Measurements from ENCODE around the gene SPATA2L. TPM values are rescaled to one million over a fixed set of nuclear protein-coding genes. Genes with fewer than 3 reads are reported as not detected.

The SPATA2L gene
- total RNA-seq, 4 donors from 2014 or later, result 1.3 to 7.5 (median 3.2) TPM

DNA sequence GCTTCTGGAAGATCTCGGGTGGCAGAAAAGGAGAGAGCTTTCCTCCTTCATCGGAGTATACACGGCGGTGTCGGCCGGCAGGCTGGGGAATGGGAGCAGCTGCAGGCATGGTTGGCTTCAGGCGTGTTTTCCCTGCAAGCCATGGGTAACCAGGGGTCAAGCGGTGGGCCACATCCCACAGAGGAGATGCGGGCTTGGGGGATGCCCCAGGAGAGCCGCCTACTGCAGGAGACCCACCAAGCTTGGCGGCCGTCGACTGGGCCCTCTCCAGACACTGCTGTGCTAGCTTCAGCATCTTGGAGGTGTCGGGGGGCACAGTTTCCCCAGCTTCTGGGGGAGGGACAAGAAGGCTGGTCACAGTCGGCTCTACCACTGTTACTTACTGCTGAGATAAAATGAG is 15.0 kb upstream of the SPATA2L start:
- no peak overlapping the region for H3K4me3 ChIP-seq
- H3K9me3 ChIP-seq, result no peaks in the 10 kb centered on the region
- no peak overlapping the region for H3K27ac ChIP-seq
- DNase-seq (no peak), ATAC-seq (no peak)
- H3K27me3 ChIP-seq, result peaks cover 0 to 6% (median 0%) of the 10 kb centered on the region in 3 donors
- peaks cover 6 to 7% of the 10 kb centered on the region in 2 donors for H3K4me1 ChIP-seq
- H3K36me3 ChIP-seq, result no peaks in the 10 kb centered on the region
- in situ Hi-C loops (cut with MboI; ENCODE audit: low sequenced_read_pairs in 4 of 4) (no loop called here), intact Hi-C loops (cut with DNase I; ENCODE audit: low total_unique reads) (no loop called here)
- no peak for TF ChIP-seq POLR2A (IDR thresholded peaks at IDR 0.05)
- TF ChIP-seq, protein P1, sequence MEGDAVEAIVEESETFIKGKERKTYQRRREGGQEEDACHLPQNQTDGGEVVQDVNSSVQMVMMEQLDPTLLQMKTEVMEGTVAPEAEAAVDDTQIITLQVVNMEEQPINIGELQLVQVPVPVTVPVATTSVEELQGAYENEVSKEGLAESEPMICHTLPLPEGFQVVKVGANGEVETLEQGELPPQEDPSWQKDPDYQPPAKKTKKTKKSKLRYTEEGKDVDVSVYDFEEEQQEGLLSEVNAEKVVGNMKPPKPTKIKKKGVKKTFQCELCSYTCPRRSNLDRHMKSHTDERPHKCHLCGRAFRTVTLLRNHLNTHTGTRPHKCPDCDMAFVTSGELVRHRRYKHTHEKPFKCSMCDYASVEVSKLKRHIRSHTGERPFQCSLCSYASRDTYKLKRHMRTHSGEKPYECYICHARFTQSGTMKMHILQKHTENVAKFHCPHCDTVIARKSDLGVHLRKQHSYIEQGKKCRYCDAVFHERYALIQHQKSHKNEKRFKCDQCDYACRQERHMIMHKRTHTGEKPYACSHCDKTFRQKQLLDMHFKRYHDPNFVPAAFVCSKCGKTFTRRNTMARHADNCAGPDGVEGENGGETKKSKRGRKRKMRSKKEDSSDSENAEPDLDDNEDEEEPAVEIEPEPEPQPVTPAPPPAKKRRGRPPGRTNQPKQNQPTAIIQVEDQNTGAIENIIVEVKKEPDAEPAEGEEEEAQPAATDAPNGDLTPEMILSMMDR (IDR thresholded peaks at IDR 0.05 in 4 of 5, conservative IDR thresholded peaks at IDR 0.05 in 1 of 5), result no peak

DNA sequence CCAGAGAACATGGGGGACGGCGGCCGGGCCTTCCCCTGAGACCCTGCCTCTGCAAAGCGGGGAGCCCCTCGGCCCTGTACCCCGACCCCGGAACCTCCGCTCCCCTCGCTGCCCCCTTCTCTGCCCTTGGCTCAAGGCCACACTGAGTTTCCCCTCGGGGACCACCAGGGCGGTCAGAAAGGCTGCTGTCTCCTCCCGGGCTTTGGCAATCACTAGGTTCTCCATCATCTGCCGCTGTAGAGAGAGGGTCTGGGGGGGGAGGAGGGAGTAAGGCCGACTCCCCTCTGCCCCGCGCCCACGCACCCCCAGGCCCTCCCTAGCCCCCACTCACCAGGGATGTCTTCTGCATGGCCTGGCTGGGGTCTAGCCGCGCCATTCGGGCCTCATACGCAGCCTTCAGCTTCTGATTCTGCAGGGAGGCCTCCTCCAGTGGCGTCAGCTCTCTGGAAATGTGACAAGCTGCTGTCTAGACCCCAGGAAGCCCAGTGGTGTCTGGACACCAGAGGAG is 10.8 kb upstream of the SPATA2L start:
- H3K36me3 ChIP-seq, result no peaks in the 10 kb centered on the region
- peaks cover 0 to 6% (median 0%) of the 10 kb centered on the region in 3 donors for H3K27me3 ChIP-seq
- TF ChIP-seq, protein P1 (IDR thresholded peaks at IDR 0.05 in 4 of 5, conservative IDR thresholded peaks at IDR 0.05 in 1 of 5), result no peak
- no peak for TF ChIP-seq POLR2A (IDR thresholded peaks at IDR 0.05)
- in situ Hi-C loops (cut with MboI; ENCODE audit: low sequenced_read_pairs in 4 of 4), result no loop called here
- intact Hi-C loops (cut with DNase I; ENCODE audit: low total_unique reads), result no loop called here
- H3K9me3 ChIP-seq, result no peaks in the 10 kb centered on the region
- H3K27ac ChIP-seq, result no peak overlapping the region
- ATAC-seq (no peak), DNase-seq (no peak)
- no peak overlapping the region for H3K4me3 ChIP-seq
- H3K4me1 ChIP-seq, result no peaks in the 10 kb centered on the region

DNA sequence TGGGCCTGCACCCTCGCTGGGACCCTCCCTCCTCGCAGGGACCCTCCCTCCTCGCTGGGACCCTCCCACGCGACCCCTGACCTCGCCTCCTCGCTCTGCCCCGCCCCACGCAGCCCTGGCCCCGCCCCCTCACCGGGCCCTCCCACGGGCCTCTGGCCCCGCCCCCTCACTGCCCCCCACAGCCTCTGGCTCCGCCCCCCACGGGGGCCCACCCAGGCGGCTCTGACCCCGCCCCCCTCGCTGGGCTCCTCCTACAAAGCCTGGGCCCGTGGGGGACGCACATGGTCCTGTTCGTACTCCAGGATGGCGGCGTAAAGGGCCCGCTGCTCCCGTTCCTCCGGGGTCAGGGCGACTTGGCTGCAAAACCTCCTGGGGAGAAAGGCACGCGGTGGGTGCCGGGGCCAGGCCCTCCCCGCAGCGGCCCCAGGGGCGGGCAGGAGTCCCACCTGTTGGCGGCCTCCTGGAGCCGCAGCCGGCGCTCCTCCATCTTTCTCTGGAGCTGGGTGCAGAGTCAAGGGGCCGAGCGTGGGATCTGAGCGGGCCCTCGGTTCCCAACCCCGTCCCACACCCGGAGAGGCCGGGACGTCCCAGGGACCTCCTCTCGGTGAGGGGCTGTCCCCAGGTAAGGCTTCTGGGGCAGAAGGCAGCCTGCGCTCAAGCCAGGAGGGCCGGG is 10.2 kb upstream of the SPATA2L start:
- Histone ChIP-seq H3K36me3 (no peaks in the 10 kb centered on the region), H3K4me3 (peak overlapping the region in 1 of 4 donors; percentile 7), H3K9me3 (no peaks in the 10 kb centered on the region), H3K4me1 (no peaks in the 10 kb centered on the region), H3K27me3 (peaks cover 0 to 6% (median 0%) of the 10 kb centered on the region in 3 donors), H3K27ac (no peak overlapping the region)
- intact Hi-C loops (cut with DNase I; ENCODE audit: low total_unique reads), result no loop called here
- DNase-seq (no peak), ATAC-seq (no peak)
- TF ChIP-seq, protein P1 (IDR thresholded peaks at IDR 0.05 in 4 of 5, conservative IDR thresholded peaks at IDR 0.05 in 1 of 5), result no peak
- TF ChIP-seq POLR2A (IDR thresholded peaks at IDR 0.05), result no peak
- in situ Hi-C loops (cut with MboI; ENCODE audit: low sequenced_read_pairs in 4 of 4), result no loop called here

DNA sequence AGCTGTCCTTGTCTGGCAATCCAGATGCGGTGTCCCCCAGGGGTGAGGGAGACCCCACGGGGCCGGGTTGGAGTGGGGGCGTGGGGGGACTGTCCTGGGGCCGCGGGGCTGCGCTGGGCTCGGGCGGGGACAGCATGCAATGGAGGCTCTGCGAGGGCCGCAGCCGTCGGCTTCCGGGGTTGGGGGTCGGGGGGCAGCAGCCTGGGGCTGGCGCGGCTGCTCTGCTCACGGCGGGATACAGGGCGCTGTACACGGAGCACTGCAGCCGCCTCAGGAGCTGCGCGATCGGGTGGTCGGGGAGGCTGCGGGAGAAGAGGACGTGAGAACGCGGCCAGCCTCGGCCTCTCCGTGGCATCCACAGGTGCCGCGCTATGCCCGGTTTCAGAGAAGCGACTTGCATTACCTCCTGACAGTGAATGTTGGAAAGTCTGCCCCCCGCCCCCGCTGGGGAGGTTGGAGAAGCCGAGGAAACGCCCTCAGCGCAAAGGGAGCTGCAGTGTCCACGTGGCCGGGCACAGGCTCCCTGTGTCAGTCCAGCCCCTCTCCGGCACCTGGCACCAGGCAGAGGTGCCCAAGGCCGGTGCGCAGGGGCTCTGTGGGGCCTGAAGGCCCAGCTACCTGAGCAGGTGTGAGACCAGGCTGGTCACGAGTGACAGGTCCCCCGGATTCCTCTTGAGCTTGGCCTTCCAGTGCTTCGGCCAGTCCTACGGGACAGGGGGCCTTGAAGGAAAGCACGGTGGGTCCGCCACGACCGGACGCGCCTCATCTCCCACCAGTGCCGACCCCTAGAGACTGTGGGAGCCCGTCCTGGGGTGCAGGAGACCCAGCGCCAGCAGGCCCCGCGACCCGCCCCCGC is 9.4 kb upstream of the SPATA2L start:
- ATAC-seq (no peak), DNase-seq (no peak)
- H3K36me3 ChIP-seq, result no peaks in the 10 kb centered on the region
- in situ Hi-C loops (cut with MboI; ENCODE audit: low sequenced_read_pairs in 4 of 4) (no loop called here), intact Hi-C loops (cut with DNase I; ENCODE audit: low total_unique reads) (no loop called here)
- TF ChIP-seq POLR2A (IDR thresholded peaks at IDR 0.05), result no peak
- TF ChIP-seq, protein P1 (IDR thresholded peaks at IDR 0.05 in 4 of 5, conservative IDR thresholded peaks at IDR 0.05 in 1 of 5), result no peak
- H3K4me3 ChIP-seq, result no peak overlapping the region
- no peaks in the 10 kb centered on the region for H3K9me3 ChIP-seq
- H3K27me3 ChIP-seq, result peaks cover 0 to 6% (median 0%) of the 10 kb centered on the region in 3 donors
- no peak overlapping the region for H3K27ac ChIP-seq
- H3K4me1 ChIP-seq, result no peaks in the 10 kb centered on the region
